HepG2 (cell line): ENCODE data around the gene C22orf31. TPM values are rescaled to one million over a fixed set of nuclear protein-coding genes. Genes with fewer than 3 reads are reported as not detected.

Experiments
- ARID4A ChIP-seq: sonication (generic); formaldehyde crosslinking; IDR thresholded peaks from 2 replicates; pipeline ENCODE4 v1.5.0; 2020; ENCODE audit warnings: mild to moderate bottlenecking, missing genetic modification reagents, borderline replicate concordance
- CHD2 ChIP-seq: IDR thresholded peaks from 2 replicates; pipeline ENCODE4 v1.6.1; 2011; ENCODE audit warnings: low read depth, low read length, improper control_type of control experiment
- ELF1 ChIP-seq: sonication (generic); formaldehyde crosslinking; IDR thresholded peaks from 2 replicates; pipeline ENCODE4 v1.4.0; 2020; ENCODE audit warnings: missing genetic modification reagents
- SP5 ChIP-seq: IDR thresholded peaks from 2 replicates; pipeline ENCODE4 v1.6.1; 2016; ENCODE audit warnings: low read depth, borderline replicate concordance
- USF2 ChIP-seq, 2 experiments: sonication (generic) in 1 of 2; formaldehyde crosslinking in 1 of 2; IDR thresholded peaks; 2 replicates each; pipeline versions ENCODE4 v1.5.1 to v1.6.1; 2011 to 2020; ENCODE audit warnings: borderline replicate concordance in 1 of 2, low read depth in 1 of 2, low read length in 1 of 2, mild to moderate bottlenecking in 1 of 2, missing genetic modification reagents in 1 of 2, moderate library complexity in 1 of 2
- ZBTB34 ChIP-seq: sonication (generic); formaldehyde crosslinking; IDR thresholded peaks from 2 replicates; pipeline ENCODE4 v1.8.0; 2022; ENCODE audit warnings: mild to moderate bottlenecking, missing genetic modification reagents
- ZNF280D ChIP-seq: sonication (generic); formaldehyde crosslinking; IDR thresholded peaks from 2 replicates; pipeline ENCODE4 v1.5.1; 2020; ENCODE audit warnings: mild to moderate bottlenecking, missing genetic modification reagents
- ZNF547 ChIP-seq: sonication (generic); formaldehyde crosslinking; IDR thresholded peaks from 2 replicates; pipeline ENCODE4 v1.5.1; 2020; ENCODE audit warnings: mild to moderate bottlenecking, missing genetic modification reagents
- ZNF687 ChIP-seq: sonication (generic); formaldehyde crosslinking; IDR thresholded peaks from 2 replicates; pipeline ENCODE4 v1.5.1; 2020; ENCODE audit warnings: mild to moderate bottlenecking, missing genetic modification reagents, moderate library complexity
- ZNF703 ChIP-seq: sonication (generic); formaldehyde crosslinking; IDR thresholded peaks from 2 replicates; pipeline ENCODE4 v1.5.1; 2020; ENCODE audit warnings: missing genetic modification reagents, mild to moderate bottlenecking, moderate library complexity, borderline replicate concordance
- ZNF776 ChIP-seq: sonication (generic); formaldehyde crosslinking; IDR thresholded peaks from 2 replicates; pipeline ENCODE4 v1.4.0; 2020; ENCODE audit warnings: mild to moderate bottlenecking, missing genetic modification reagents
- polyA plus RNA-seq, 8 experiments: library from polyadenylated mRNA; depleted of rRNA in 3 of 8; stranded (reverse) in 7 of 8; unstranded in 1 of 8; fragments of >200 nt; fragmentation: Illumina TruSeq in 4 of 8; extraction: Trizol in 4 of 8; gene quantifications; 2 replicates each; pipeline versions ENCODE4 v1.2.1 to v1.2.3, GENCODE V29; 2011 to 2016; ENCODE audit warnings: low read depth in 4 of 8, missing spikeins in 1 of 8, mixed read lengths in 1 of 8; ENCODE audit not compliant: insufficient read depth in 1 of 8
- total RNA-seq, 5 experiments: library from RNA; depleted of rRNA; stranded (reverse); fragments of >200 nt; fragmentation: Illumina TruSeq; extraction: Trizol; gene quantifications; 2 replicates each; pipeline ENCODE4 v1.2.3, GENCODE V29; 2016; ENCODE audit warnings: low read depth in 1 of 5

C22orf31 gene
- total and polyA plus RNA-seq, 2 of the 13 experiments (the other 11 are each of a cell fraction or from before 2014, with no cell fraction given): not detected

GRCh38 chr22:29030618-29031226 is 30.9 kb downstream of the C22orf31 start (continued):
- TF ChIP-seq USF2 (IDR thresholded peaks at IDR 0.05; ENCODE audit: low read depth, low read length) (no peak), USF2 (CRISPR knock-in tag; IDR thresholded peaks at IDR 0.05; ENCODE audit: borderline replicate concordance) (no peak), ZBTB34 (CRISPR knock-in tag) (no peak; the same call in 1 of the 2 replicates), CHD2 (peak; percentile 43; the same call in 1 of the 2 replicates), ELF1 (CRISPR knock-in tag) (no peak), ZNF547 (CRISPR knock-in tag) (no peak; the same call in 1 of the 2 replicates), ZNF280D (CRISPR knock-in tag) (no peak; the same call in 1 of the 2 replicates), SP5 (CRISPR knock-in tag) (peak; percentile 96), ARID4A (CRISPR knock-in tag) (peak; percentile 68; the same call in 1 of the 2 replicates), ZNF776 (CRISPR knock-in tag) (no peak), ZNF687 (CRISPR knock-in tag) (peak; percentile 89), ZNF703 (CRISPR knock-in tag) (no peak)
